Right kidney (tissue), 1 donor: ENCODE data around the gene CAMTA1.

Experiments used
- DNase-seq: peaks from one replicate; pipeline ENCODE4 v3.0.0-alpha.2; 2016

The CAMTA1 gene

GRCh38 chr1:7751174-7751573 is 965.9 kb downstream of the CAMTA1 start:
- DNase-seq, result no peak

DNA sequence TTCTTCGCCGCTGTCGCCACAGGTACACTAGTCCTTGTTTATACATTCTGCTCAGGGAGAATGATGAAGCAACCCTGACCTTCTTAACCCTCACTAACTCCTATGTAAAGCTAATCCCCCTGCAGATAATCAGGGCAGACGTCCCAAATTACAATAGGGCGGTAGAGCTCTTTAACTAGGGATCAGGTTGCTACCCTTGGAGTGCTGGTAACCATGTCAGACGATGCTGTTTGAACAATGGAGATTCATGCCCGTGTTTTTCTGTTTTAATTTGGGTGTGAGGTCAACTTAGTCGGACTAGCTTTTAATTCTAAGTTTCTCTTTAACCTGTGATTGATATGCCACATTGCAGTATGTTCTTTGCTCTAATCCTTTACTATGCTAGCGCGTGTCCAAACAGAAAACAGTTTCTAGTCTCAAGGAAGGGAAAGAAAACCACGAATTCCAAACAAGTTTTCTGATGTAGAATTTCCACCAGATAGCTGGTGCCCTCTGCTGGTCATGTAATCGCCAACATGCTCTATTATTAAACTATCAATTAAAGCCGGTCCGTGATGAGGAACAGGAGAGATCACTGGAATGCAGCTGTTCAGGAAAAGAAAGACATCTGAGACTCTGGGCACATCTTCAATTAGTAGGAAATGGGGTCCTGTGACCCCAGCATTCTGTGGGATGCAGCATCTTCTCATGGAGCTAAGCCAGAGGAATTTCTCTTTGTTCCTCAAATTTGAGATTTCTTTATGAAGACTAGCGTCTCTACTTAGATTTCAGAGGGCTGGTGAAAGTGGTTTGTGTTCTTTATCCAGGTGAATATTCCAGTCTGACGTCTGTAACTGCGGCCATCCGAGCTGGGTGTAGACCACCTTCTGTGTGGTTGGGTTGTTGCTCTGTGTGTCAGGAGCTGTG is 967.5 kb downstream of the CAMTA1 start:
- DNase-seq, result peak; percentile 70

DNA sequence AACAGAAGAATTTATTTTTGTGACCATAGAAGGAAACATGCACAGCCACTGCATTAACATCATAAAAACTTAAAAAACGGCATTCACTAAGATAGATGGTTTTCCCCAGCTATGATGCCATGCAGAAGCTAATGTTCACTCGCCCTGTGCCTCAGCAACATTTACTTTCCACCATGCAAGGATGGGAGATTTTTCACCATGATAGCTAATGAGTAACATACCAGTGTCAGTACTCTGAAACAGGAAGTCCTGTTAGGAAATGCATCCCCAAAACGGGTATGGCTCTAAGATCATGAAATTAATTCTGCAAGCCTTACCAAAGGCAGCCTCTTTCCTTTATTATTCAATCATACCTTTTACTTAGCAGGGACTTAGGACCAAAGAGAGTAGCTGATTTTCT is 968.4 kb downstream of the CAMTA1 start:
- DNase-seq, result no peak

DNA sequence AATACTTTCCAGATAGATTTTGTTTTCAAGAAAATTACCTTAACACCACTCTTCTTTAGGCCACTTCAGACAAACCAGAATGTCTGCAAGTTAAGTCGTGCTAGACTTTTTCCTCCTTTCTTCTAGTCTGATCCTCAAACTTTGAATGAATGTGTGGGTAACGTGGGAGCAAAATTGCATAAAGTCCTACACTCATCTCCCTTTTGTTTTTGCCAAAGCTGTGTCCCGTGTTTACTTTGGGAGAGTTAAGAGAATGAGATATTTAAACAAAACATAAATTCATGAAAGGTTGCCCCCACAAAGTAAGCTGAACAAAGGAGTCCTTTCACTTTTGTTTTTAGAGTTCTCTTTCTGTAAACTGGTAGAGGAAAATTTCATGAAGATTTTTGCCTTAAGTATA is 969.0 kb downstream of the CAMTA1 start:
- DNase-seq, result no peak

GRCh38 chr1:7755448-7755847 is 970.2 kb downstream of the CAMTA1 start:
- no peak for DNase-seq

- DNase-seq, result no peak
Measured at GRCh38 chr1:7760245-7760644, 975.0 kb downstream of the CAMTA1 start.

DNA sequence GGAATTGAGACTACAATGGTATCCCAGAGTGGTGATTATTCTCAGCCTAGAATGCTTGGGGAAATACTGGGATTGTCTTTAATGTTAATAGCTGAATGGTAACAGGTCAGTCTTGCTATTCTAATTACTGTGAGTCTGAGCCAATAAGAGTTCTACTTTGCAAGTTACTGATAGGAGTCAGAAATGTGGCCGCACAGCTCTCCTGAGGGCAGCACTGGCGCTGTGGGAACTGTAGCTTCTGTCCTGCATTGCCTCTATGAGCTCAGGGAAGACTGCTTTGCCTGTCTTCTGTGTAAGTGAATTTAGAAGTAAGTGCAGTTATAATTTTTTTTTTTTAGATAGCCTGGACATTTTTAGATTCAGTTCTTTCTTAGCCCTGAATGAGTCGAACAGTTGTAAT is 975.8 kb downstream of the CAMTA1 start:
- no peak for DNase-seq

DNA sequence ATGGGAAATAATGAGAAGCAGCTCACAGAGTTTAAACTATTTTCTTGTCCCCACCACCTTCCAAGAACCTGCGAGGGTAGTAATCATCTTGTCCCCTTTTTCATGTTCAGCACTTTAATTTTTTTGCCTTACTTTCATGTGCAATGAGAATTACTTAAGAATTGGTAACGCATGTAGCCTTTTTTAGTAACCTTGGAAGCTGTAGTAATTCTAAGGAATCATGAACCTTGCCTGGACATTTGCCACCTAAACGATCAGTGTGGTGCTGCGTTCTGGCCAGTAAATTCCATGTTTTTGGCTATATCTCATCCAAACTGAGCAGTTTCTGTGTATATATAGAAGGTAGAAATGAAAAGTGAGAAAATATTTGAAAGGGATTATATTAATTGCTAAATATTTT is 981.9 kb downstream of the CAMTA1 start:
- DNase-seq, result no peak

GRCh38 chr1:7768583-7768982 is 983.3 kb downstream of the CAMTA1 start:
- no peak for DNase-seq

DNA sequence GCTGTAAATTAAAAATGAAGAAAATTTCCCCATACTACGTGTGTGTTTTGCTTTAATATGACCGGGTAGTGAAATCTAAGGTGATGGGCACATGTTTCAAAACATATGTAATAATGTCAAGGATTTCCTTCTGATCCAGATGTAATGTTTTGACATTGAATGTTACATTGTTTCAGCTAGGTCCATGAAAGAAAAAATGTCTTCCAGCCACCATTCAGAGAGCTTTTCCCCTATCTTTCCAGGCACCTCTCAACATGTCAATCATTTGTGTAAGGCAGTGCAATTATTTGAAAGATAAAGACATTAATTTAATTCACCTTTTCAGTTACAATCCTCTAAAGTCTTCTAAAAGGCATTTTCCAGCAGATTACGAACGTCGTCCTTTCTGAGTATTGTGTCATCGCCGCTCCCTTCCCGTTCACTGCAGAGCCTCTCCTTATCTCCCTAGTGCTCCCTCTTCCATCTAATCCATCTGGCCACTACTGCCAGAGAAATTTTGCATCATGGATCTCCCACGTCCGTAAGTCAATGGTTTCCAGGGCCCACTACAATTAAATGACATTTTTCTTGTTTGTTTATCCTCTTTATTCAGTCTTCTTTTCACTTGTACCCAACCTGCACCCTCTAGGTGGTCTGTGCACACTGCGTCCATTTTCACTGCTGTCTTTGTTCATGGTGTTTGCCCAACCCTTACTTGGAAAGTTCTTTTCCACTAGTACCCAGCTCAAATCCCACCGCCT is 984.6 kb downstream of the CAMTA1 start:
- no peak for DNase-seq

GRCh38 chr1:7770669-7770996 is 985.4 kb downstream of the CAMTA1 start:
- DNase-seq, result no peak

- peak; percentile 86 for DNase-seq
Measured at GRCh38 chr1:7770997-7771822, 986.0 kb downstream of the CAMTA1 start, which contains the start of gene VAMP3. VAMP3 (plus strand) TSS chr1:7771296; CDS start chr1:7771384, 88 bp downstream.

DNA sequence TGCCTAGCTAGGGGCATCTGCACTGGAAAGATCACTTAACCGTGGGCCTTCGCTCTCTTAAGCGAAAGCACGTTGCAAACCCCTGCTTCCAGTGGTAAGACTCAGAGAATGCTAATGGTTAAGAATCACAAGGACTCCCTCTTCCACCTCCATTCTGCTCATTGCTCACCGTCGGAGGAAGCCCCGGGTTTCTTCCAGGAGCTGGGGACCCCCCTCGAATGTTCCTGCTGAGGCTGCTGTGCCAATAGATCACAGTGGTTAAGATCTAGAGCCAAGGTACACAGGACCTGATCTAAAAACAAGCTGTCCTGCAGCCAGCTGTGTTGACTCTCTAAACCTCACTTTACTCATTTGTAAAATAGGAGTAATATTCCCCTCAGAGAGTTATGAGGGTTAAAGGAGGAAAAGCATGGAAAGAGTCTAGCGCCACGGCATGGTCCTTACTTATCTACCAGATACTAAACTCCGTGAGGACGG is 986.6 kb downstream of the CAMTA1 start:
- no peak for DNase-seq

DNA sequence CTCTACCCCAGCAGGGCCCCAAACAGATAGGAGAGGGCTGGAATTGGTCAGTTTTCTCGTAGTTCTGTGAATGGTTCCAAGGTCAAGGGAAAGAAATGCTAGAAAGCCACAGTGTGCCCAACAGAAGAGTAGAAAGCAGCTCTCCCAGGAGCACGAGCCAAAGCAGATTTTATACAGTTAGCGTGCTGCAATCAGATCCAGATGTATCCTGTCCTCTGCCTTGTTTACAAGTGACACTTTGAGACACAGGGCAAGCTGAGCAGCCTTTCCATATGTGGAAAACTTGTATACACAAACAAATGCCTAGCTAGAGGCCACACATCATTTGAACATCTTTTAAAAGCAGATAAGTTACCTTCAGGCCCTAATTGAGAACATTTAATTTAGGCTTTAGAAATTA is 992.3 kb downstream of the CAMTA1 start:
- DNase-seq, result no peak

GRCh38 chr1:7778133-7778628 is 992.9 kb downstream of the CAMTA1 start:
- no peak for DNase-seq

GRCh38 chr1:7780976-7781375 is 995.7 kb downstream of the CAMTA1 start:
- no peak for DNase-seq

DNA sequence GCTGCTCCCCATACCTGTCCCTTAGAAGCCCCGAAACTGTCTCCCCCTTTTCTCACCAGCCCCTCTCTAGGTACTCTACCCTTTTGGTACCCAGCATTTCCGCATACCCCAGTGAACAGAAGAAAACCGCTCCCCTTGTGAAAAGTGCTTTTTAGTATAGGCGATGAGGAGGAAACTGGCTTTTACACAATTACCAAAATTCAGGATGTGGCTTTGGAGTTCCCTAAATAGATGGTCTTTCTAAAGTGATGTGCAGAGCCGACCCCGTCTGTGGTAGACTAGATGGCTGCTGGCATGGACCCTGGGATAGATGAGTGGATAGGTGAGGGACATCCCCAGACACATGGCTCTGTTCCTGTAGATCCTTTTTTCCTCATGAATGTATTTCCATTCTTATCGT is 996.2 kb downstream of the CAMTA1 start:
- DNase-seq, result no peak

DNA sequence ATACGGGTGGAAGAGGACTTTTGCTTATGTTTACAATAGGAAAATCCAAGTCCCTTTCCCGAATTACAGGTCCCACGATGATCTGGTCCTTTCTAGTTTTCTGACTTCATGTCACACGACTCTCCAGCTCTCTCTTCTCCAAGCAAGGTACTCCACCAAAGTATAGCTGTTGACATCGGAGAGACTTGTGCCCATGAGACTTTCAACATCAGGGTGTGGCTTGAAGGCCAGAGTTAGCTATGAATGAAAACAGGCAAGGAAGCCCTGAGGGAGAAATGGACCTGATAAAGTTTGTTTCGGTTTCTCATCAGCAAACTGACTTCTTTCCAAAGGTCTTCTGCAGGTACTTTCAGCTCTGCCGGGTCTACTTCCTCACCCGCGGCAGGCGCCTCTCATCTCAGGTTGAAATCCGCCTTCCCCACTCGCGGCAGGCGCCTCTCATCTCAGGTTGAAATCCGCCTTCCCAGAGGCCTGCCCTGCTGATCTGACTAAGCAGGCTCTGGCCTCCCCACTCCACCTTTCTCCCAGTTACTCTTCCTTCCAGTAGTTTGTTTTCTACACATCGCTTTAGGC is 996.8 kb downstream of the CAMTA1 start:
- no peak for DNase-seq

DNA sequence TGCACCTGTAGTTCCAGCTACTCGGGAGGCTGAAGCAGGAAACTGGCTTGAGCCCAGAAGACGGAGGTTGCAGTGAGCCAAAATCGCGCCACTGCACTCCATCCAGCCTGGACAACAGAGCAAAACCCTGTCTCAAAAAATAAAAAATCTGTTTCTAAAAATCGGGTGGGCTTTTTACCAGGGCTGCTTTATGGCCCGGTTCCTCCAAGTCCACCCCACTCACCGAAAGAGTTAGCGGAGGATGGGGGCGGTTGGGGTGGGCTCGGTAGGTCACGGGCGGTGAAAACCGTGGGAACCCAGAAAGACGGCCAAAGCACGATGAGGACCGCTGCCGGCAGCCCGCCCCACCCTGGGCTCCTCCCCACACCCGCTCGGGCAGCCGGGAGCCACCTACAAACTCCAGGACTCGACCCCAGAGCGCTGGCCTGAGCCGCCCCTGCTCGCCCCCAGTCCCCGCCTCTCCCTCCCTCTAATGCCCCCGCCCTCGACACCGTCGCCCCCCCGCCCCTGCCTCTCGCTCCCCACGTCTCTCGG is 998.0 kb downstream of the CAMTA1 start:
- peak; percentile 51 for DNase-seq

- DNase-seq, result peak; percentile 91
Measured at GRCh38 chr1:7783826-7784491, 998.7 kb downstream of the CAMTA1 start, which contains the start of gene PER3. PER3 (plus strand) TSS chr1:7784291; CDS start chr1:7784878, 587 bp downstream.

GRCh38 chr1:7784492-7785071 is 999.3 kb downstream of the CAMTA1 start:
- DNase-seq, result peak; percentile 66
